HepG2 (cell line): ENCODE data around the gene MVK. TPM values are rescaled to one million over a fixed set of nuclear protein-coding genes. Genes with fewer than 3 reads are reported as not detected.

Source experiments
- AHDC1 ChIP-seq: sonication (generic); formaldehyde crosslinking; IDR thresholded peaks from 2 replicates; pipeline ENCODE4 v1.5.1; 2020; ENCODE audit warnings: mild to moderate bottlenecking, missing genetic modification reagents, borderline replicate concordance
- AKAP8 ChIP-seq: sonication (generic); formaldehyde crosslinking; IDR thresholded peaks from 2 replicates; pipeline ENCODE4 v1.5.1; 2020; ENCODE audit warnings: mild to moderate bottlenecking, missing genetic modification reagents
- ARNTL ChIP-seq: sonication (generic); formaldehyde crosslinking; IDR thresholded peaks from 2 replicates; pipeline ENCODE4 v1.4.0; 2020; ENCODE audit warnings: mild to moderate bottlenecking, missing genetic modification reagents
- BATF2 ChIP-seq: sonication (generic); formaldehyde crosslinking; IDR thresholded peaks from 2 replicates; pipeline ENCODE4 v1.8.0; 2022; ENCODE audit warnings: mild to moderate bottlenecking, missing genetic modification reagents, moderate library complexity
- FOXA1 ChIP-seq, 2 experiments: fragments of 450-650 bp in 1 of 2; sonication (generic) in 1 of 2; formaldehyde crosslinking in 1 of 2; IDR thresholded peaks; 2 replicates each; pipeline versions ENCODE4 v1.4.0 to v1.6.1; 2016 to 2020; ENCODE audit warnings: missing genetic modification reagents in 1 of 2
- IRF9 ChIP-seq: sonication (generic); formaldehyde crosslinking; IDR thresholded peaks from 2 replicates; pipeline ENCODE4 v1.8.0; 2022; ENCODE audit warnings: missing genetic modification reagents, mild to moderate bottlenecking, borderline replicate concordance
- LRRFIP1 ChIP-seq: sonication (generic); formaldehyde crosslinking; conservative IDR thresholded peaks from 2 replicates; pipeline ENCODE4 v1.4.0; 2020; ENCODE audit warnings: missing genetic modification reagents
- MYC ChIP-seq: sonication (generic); formaldehyde crosslinking; IDR thresholded peaks from 2 replicates; pipeline ENCODE4 v1.9.0; 2021; ENCODE audit warnings: missing genetic modification reagents, borderline replicate concordance
- NFKB2 ChIP-seq: sonication (generic); formaldehyde crosslinking; IDR thresholded peaks from 2 replicates; pipeline ENCODE4 v1.4.0; 2020; ENCODE audit warnings: missing genetic modification reagents, borderline replicate concordance
- SMAD3 ChIP-seq: sonication (generic); formaldehyde crosslinking; IDR thresholded peaks from 2 replicates; pipeline ENCODE4 v1.4.0; 2020; ENCODE audit warnings: missing genetic modification reagents
- SRSF9 ChIP-seq: fragments of 200-400 bp; formaldehyde crosslinking; IDR thresholded peaks from 2 replicates; pipeline ENCODE4 v1.6.1; 2018; ENCODE audit warnings: borderline replicate concordance, mild to moderate bottlenecking, low read depth, low read length; ENCODE audit not compliant: insufficient read depth, poor library complexity, severe bottlenecking
- SRY ChIP-seq: sonication (generic); formaldehyde crosslinking; IDR thresholded peaks from 2 replicates; pipeline ENCODE4 v1.8.0; 2022; ENCODE audit warnings: mild to moderate bottlenecking, missing genetic modification reagents
- ZNF253 ChIP-seq: sonication (generic); formaldehyde crosslinking; IDR thresholded peaks from 2 replicates; pipeline ENCODE4 v1.8.0; 2022; ENCODE audit warnings: mild to moderate bottlenecking, missing genetic modification reagents, borderline replicate concordance
- ZNF552 ChIP-seq: sonication (generic); formaldehyde crosslinking; IDR thresholded peaks from 2 replicates; pipeline ENCODE4 v1.9.0; 2022; ENCODE audit warnings: missing genetic modification reagents, mild to moderate bottlenecking, borderline replicate concordance
- ZNF562 ChIP-seq: sonication (generic); formaldehyde crosslinking; IDR thresholded peaks from 2 replicates; pipeline ENCODE4 v1.8.0; 2022; ENCODE audit warnings: missing genetic modification reagents, borderline replicate concordance
- ZNF720 ChIP-seq: sonication (generic); formaldehyde crosslinking; IDR thresholded peaks from 2 replicates; pipeline ENCODE4 v1.4.0; 2020; ENCODE audit warnings: missing genetic modification reagents
- polyA plus RNA-seq, 8 experiments: library from polyadenylated mRNA; depleted of rRNA in 3 of 8; stranded (reverse) in 7 of 8; unstranded in 1 of 8; fragments of >200 nt; fragmentation: Illumina TruSeq in 4 of 8; extraction: Trizol in 4 of 8; gene quantifications; 2 replicates each; pipeline versions ENCODE4 v1.2.1 to v1.2.3, GENCODE V29; 2011 to 2016; ENCODE audit warnings: low read depth in 4 of 8, missing spikeins in 1 of 8, mixed read lengths in 1 of 8; ENCODE audit not compliant: insufficient read depth in 1 of 8
- total RNA-seq, 5 experiments: library from RNA; depleted of rRNA; stranded (reverse); fragments of >200 nt; fragmentation: Illumina TruSeq; extraction: Trizol; gene quantifications; 2 replicates each; pipeline ENCODE4 v1.2.3, GENCODE V29; 2016; ENCODE audit warnings: low read depth in 1 of 5

MVK gene
- total and polyA plus RNA-seq, 2 of the 13 experiments (the other 11 are each of a cell fraction or from before 2014, with no cell fraction given), result 11.6 to 66.9 TPM

- peak; percentile 40; the same call in 1 of the 2 replicates for TF ChIP-seq AHDC1 (CRISPR knock-in tag)
- no peak for TF ChIP-seq BATF2 (CRISPR knock-in tag)
- peak; percentile 55; the same call in 1 of the 2 replicates for TF ChIP-seq MYC (CRISPR knock-in tag)
- no peak for TF ChIP-seq LRRFIP1
- no peak for TF ChIP-seq ARNTL (CRISPR knock-in tag)
- no peak for TF ChIP-seq SRSF9
- no peak for TF ChIP-seq ZNF253
- no peak for TF ChIP-seq ZNF562 (CRISPR knock-in tag)
- peak; percentile 78 for TF ChIP-seq FOXA1 (IDR thresholded peaks at IDR 0.05)
- peak; percentile 92 for TF ChIP-seq FOXA1 (CRISPR knock-in tag; IDR thresholded peaks at IDR 0.05)
- no peak for TF ChIP-seq SRY (CRISPR knock-in tag)
- no peak for TF ChIP-seq ZNF552 (CRISPR knock-in tag)
- TF ChIP-seq ZNF720, result no peak
- TF ChIP-seq NFKB2 (CRISPR knock-in tag), result no peak
- no peak for TF ChIP-seq IRF9
- TF ChIP-seq AKAP8 (CRISPR knock-in tag), result no peak
- no peak; the same call in 1 of the 2 replicates for TF ChIP-seq SMAD3
These were observed 13.0 kb downstream of the MVK start (continued) for GRCh38 chr12:109586385-109587296.
